ENCODE results near the gene RIPOR2.

The RIPOR2 gene

DNA sequence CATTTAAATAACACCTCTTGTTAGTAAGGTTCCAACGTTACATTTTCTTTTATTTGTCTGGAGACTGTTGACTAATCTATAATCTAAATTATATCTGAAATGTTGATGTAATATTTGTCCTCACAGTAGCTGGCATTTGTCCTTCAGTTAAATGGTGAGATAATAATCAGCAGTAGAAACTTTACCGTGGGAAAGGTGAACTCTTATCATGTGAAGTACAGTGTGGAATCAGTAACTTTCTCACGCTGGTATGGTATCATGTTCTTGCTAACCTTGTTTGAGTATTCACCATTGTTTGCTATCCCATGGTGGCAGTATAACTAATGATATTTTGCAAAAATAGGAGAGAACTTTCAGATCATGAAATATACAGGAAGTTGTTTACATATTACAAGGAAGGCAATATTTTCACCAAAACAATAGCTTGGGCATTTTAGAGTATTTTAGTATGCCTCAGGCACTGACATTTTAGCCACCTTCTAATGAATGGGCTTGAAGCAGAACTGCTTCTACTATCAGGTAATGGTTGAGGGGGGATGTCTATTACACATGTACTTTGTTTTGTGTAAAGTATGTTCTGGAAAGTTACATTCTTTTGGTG lies 156.2 kb downstream of the RIPOR2 start:
- TF ChIP-seq, protein P1, sequence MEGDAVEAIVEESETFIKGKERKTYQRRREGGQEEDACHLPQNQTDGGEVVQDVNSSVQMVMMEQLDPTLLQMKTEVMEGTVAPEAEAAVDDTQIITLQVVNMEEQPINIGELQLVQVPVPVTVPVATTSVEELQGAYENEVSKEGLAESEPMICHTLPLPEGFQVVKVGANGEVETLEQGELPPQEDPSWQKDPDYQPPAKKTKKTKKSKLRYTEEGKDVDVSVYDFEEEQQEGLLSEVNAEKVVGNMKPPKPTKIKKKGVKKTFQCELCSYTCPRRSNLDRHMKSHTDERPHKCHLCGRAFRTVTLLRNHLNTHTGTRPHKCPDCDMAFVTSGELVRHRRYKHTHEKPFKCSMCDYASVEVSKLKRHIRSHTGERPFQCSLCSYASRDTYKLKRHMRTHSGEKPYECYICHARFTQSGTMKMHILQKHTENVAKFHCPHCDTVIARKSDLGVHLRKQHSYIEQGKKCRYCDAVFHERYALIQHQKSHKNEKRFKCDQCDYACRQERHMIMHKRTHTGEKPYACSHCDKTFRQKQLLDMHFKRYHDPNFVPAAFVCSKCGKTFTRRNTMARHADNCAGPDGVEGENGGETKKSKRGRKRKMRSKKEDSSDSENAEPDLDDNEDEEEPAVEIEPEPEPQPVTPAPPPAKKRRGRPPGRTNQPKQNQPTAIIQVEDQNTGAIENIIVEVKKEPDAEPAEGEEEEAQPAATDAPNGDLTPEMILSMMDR (IDR thresholded peaks at IDR 0.05; ENCODE audit: insufficient read depth, low read length, missing control alignments), result no peak
- ChIA-PET CTCF (interaction anchor here (1.7 kb wide), 1 partner anchor 291 kb away, joined by 7 read pairs; no protein-coding TSS in a partner anchor), POLR2A (no interaction called here)
- H3K4me3 ChIP-seq (ENCODE audit: low read depth, low read length), result no peak overlapping the region
- no peak for DNase-seq (ENCODE audit: low read depth, low spot score)

DNA sequence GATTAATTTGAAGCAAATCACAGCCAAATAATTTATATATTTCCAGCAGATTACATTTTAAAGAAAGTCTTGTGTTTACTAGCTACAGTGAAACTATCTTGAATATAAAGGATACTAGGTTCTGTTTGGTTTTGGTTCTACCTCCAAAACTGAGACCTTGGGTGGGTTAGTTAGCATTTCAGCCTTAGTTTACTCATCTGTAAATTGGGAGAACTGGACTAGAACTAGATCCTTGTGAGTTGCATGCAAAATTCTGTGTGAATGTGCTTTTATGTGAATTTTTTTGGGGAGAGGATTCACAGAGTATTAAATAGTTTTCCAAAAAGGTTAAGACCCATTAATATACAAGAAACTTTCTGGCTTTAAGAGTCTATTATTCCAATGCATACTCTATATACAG lies 156.9 kb downstream of the RIPOR2 start:
- ChIA-PET CTCF (interaction anchor here (1.1 to 1.7 kb wide), 3 partner anchors 198 to 292 kb away, joined by 3 to 7 read pairs (median 3); no protein-coding TSS in a partner anchor), POLR2A (no interaction called here)
- H3K4me3 ChIP-seq (ENCODE audit: low read depth, low read length), result no peak overlapping the region
- TF ChIP-seq, protein P1 (IDR thresholded peaks at IDR 0.05; ENCODE audit: insufficient read depth, low read length, missing control alignments), result no peak
- DNase-seq (ENCODE audit: low read depth, low spot score), result no peak

DNA sequence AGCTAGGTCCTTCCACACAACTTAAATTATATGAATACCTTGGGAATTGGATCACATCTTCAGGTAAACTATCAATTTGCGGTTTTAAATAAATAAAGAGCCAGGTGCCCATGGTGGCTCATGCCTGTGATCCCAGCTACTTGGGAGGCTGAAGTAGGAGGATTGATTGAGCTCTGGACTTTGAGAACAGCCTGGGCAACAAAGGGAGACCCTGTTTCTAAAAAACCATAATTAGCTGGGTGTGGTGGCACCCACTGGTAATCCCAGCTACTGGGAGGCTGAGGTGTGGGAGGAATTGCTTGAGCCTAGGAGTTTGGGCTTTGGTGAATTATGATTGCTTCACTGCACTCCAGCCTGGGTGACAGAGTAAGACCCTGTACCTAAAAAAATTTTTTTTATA lies 157.6 kb downstream of the RIPOR2 start:
- H3K4me3 ChIP-seq (ENCODE audit: low read depth, low read length), result no peak overlapping the region
- CTCF ChIA-PET, result interaction anchor here (1.1 to 1.7 kb wide), 3 partner anchors 197 to 293 kb away, joined by 3 to 7 read pairs (median 3); no protein-coding TSS in a partner anchor
- POLR2A ChIA-PET, result no interaction called here
- TF ChIP-seq, protein P1 (IDR thresholded peaks at IDR 0.05; ENCODE audit: insufficient read depth, low read length, missing control alignments), result no peak
- DNase-seq (ENCODE audit: low read depth, low spot score), result no peak

DNA sequence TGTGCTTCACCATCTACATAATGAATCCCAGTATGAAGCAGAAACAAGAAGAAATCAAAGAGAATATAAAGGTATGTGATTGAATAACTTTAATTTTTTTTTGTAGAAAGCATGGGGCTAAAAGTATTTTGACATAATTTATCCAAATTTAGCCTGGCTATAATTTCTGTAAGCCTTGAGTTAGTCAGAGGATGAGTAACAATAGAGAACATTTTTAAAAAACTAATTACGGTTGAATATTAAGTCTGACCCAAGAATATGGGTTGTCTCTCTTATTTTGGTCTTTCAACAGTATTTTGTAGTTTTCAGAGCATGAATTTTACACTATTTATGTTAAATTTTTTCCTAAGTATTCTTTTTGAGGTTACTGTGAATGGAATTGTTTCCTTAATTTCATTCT lies 158.5 kb downstream of the RIPOR2 start:
- no peak for DNase-seq (ENCODE audit: low read depth, low spot score)
- ChIA-PET POLR2A (no interaction called here), CTCF (interaction anchor here (1.4 kb wide), 1 partner anchor 241 kb away, joined by 4 read pairs; no protein-coding TSS in a partner anchor)
- TF ChIP-seq, protein P1 (IDR thresholded peaks at IDR 0.05; ENCODE audit: insufficient read depth, low read length, missing control alignments), result no peak
- H3K4me3 ChIP-seq (ENCODE audit: low read depth, low read length), result no peak overlapping the region

DNA sequence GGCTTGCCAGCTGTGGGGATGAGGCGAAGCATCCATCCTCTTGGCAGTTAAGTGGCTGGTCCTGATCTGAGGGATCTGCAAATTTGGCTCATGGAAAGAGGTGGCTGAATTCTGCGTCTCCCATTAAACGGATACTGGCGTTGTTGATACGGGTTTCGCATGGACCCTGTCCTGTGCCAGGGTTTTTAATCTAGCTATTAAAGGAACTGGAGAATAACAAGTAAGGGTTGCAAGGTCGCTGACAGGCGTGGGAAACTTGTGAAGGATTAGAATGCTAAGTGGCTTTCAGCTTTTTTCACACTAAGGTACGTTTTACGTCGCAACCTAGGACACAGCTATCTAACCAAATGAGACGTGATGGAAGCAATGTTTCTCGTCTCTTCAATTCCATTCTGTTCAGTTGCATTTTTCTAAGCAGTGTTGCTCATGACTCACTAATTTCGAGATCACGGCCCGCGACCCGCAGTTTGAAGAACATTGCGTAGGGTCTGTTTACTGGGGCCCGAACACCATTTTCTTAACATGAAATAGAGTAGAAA lies 160.2 kb downstream of the RIPOR2 start:
- ChIA-PET POLR2A (interaction anchor here (0.6 to 1.1 kb wide), 3 partner anchors 30 to 32 kb away, joined by 3 to 4 read pairs (median 3); no protein-coding TSS in a partner anchor), CTCF (interaction anchor here (0.6 to 2.4 kb wide), 7 partner anchors 9 to 295 kb away, joined by 3 to 6 read pairs (median 3); no protein-coding TSS in a partner anchor)
- DNase-seq (ENCODE audit: low read depth, low spot score), result no peak
- peak overlapping the region; percentile 100 for H3K4me3 ChIP-seq (ENCODE audit: low read depth, low read length)
- TF ChIP-seq, protein P1 (IDR thresholded peaks at IDR 0.05; ENCODE audit: insufficient read depth, low read length, missing control alignments), result no peak

Data from AG04449 (cell line).